ENCODE measurements around the gene C6orf120. TPM values are rescaled to one million over a fixed set of nuclear protein-coding genes. Genes with fewer than 3 reads are reported as not detected.

The C6orf120 gene
- total and polyA plus RNA-seq, 9 of the 15 experiments (the other 6 are each of a cell fraction or from before 2014, with no cell fraction given): 7.7 to 44.9 (median 34.8) TPM

DNA sequence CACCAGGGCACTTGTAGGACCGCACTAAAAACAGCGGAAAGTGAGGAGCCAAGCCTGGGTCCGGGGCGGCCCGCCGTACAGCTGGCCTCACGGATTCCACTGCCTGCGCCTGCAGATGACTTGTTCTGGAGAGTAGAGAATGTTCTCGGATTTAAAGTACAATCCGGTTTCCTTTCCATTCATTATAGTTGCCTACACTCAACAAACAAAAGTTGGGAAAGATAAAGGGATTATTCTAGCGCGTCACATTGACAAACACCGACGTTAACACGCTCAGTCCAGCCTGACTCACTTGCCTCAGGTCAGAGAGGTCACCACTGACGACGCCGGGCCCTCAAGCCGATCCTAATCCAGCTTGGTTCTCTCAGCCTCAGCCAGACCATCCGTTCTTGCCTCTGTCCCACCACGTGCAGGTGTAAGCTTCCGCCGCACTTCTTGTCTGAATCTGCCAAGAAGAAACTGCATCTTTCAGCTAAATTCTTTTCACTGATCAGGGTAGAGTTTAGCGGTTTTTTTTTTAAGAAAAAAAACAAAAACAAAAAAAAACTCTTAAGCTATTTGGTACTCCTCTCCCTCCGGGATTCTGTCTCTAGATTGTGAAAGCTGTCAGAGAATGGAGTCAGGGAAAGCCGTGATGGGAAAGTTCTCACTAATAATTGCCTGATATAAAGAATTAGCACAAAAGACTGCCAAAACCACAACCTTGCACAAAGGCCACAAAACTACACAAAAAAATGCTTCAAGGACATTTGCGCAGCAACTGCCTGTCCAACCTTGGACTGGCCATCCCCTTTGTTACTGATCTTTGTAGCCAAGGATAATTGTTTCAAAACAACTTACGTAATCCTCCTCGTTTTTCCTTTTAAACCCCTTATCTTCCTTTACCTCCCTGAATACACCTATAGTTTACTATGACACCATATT lies 23.5 kb downstream of the C6orf120 start (continued):
- TF ChIP-seq, protein P1, sequence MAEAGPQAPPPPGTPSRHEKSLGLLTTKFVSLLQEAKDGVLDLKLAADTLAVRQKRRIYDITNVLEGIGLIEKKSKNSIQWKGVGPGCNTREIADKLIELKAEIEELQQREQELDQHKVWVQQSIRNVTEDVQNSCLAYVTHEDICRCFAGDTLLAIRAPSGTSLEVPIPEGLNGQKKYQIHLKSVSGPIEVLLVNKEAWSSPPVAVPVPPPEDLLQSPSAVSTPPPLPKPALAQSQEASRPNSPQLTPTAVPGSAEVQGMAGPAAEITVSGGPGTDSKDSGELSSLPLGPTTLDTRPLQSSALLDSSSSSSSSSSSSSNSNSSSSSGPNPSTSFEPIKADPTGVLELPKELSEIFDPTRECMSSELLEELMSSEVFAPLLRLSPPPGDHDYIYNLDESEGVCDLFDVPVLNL (CRISPR knock-in tag; IDR thresholded peaks at IDR 0.05; ENCODE audit: low read depth): no peak
- TF ChIP-seq PRMT5 (CRISPR knock-in tag; IDR thresholded peaks at IDR 0.05) (no peak), ZNF184 (CRISPR knock-in tag; IDR thresholded peaks at IDR 0.05) (no peak), NFIX (CRISPR knock-in tag; IDR thresholded peaks at IDR 0.05; ENCODE audit: low read depth) (no peak), SETDB1 (IDR thresholded peaks at IDR 0.05; ENCODE audit: low read length) (no peak), GTF2A2 (tag; IDR thresholded peaks at IDR 0.05) (no peak), ZNF766 (CRISPR knock-in tag; conservative IDR thresholded peaks at IDR 0.05) (no peak), GABPB2 (CRISPR knock-in tag; conservative IDR thresholded peaks at IDR 0.05) (no peak), ZNF668 (CRISPR knock-in tag; IDR thresholded peaks at IDR 0.05) (no peak; the same call in 1 of the 2 replicates), CBX3 (IDR thresholded peaks at IDR 0.05; ENCODE audit: borderline replicate concordance in 1 of 2, low read length in 2 of 2) (peak in 1 of 2 experiments; percentile 55; a peak in 1 of 3 replicates), ZNF76 (CRISPR knock-in tag; IDR thresholded peaks at IDR 0.05; ENCODE audit: borderline replicate concordance) (0 out of 2 replicates have a peak, but pooled peaks have one; percentile 25), SRSF1 (IDR thresholded peaks at IDR 0.05; ENCODE audit: low read depth, low read length) (no peak), L3MBTL2 (IDR thresholded peaks at IDR 0.05) (peak; percentile 84; the same call in 1 of the 2 replicates), XRCC5 (IDR thresholded peaks at IDR 0.05; ENCODE audit: low read depth, low read length) (peak; percentile 62; the same call in 1 of the 2 replicates), FOXA3 (CRISPR knock-in tag; conservative IDR thresholded peaks at IDR 0.05 in 1 of 2, IDR thresholded peaks at IDR 0.05 in 1 of 2) (0 out of 4 replicates have a peak, but pooled peaks have one; percentile 30 to 32), FOXJ2 (tag; IDR thresholded peaks at IDR 0.05) (no peak)
- TF ChIP-seq, protein P2, sequence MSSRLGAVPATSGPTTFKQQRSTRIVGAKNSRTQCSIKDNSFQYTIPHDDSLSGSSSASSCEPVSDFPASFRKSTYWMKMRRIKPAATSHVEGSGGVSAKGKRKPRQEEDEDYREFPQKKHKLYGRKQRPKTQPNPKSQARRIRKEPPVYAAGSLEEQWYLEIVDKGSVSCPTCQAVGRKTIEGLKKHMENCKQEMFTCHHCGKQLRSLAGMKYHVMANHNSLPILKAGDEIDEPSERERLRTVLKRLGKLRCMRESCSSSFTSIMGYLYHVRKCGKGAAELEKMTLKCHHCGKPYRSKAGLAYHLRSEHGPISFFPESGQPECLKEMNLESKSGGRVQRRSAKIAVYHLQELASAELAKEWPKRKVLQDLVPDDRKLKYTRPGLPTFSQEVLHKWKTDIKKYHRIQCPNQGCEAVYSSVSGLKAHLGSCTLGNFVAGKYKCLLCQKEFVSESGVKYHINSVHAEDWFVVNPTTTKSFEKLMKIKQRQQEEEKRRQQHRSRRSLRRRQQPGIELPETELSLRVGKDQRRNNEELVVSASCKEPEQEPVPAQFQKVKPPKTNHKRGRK (tag; IDR thresholded peaks at IDR 0.05): no peak
- TF ChIP-seq, protein P3, sequence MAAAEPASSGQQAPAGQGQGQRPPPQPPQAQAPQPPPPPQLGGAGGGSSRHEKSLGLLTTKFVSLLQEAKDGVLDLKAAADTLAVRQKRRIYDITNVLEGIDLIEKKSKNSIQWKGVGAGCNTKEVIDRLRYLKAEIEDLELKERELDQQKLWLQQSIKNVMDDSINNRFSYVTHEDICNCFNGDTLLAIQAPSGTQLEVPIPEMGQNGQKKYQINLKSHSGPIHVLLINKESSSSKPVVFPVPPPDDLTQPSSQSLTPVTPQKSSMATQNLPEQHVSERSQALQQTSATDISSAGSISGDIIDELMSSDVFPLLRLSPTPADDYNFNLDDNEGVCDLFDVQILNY (CRISPR knock-in tag; IDR thresholded peaks at IDR 0.05): no peak
- TF ChIP-seq, protein P4, sequence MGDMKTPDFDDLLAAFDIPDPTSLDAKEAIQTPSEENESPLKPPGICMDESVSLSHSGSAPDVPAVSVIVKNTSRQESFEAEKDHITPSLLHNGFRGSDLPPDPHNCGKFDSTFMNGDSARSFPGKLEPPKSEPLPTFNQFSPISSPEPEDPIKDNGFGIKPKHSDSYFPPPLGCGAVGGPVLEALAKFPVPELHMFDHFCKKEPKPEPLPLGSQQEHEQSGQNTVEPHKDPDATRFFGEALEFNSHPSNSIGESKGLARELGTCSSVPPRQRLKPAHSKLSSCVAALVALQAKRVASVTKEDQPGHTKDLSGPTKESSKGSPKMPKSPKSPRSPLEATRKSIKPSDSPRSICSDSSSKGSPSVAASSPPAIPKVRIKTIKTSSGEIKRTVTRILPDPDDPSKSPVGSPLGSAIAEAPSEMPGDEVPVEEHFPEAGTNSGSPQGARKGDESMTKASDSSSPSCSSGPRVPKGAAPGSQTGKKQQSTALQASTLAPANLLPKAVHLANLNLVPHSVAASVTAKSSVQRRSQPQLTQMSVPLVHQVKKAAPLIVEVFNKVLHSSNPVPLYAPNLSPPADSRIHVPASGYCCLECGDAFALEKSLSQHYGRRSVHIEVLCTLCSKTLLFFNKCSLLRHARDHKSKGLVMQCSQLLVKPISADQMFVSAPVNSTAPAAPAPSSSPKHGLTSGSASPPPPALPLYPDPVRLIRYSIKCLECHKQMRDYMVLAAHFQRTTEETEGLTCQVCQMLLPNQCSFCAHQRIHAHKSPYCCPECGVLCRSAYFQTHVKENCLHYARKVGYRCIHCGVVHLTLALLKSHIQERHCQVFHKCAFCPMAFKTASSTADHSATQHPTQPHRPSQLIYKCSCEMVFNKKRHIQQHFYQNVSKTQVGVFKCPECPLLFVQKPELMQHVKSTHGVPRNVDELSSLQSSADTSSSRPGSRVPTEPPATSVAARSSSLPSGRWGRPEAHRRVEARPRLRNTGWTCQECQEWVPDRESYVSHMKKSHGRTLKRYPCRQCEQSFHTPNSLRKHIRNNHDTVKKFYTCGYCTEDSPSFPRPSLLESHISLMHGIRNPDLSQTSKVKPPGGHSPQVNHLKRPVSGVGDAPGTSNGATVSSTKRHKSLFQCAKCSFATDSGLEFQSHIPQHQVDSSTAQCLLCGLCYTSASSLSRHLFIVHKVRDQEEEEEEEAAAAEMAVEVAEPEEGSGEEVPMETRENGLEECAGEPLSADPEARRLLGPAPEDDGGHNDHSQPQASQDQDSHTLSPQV (IDR thresholded peaks at IDR 0.05): peak; percentile 75; the same call in 1 of the 2 replicates

Data from K562 (cell line).